Progenitor cell of endocrine pancreas (in vitro differentiated cells): ENCODE results near the gene NHERF1. TPM values are rescaled to one million over a fixed set of nuclear protein-coding genes. Genes with fewer than 3 reads are reported as not detected.

ENCODE experiments used
- DNase-seq: peaks from one replicate; pipeline ENCODE4 v3.0.0; 2021; ENCODE audit warnings: low spot score; ENCODE audit not compliant: unreplicated experiment
- H3K27ac Mint-ChIP-seq: 2 replicates; pipeline ENCODE4 v1.8.0; 2021; ENCODE audit warnings: mild to moderate bottlenecking, moderate library complexity, mixed read lengths
- H3K27me3 Mint-ChIP-seq: 2 replicates; pipeline ENCODE4 v1.8.0; 2021; ENCODE audit warnings: mixed read lengths
- H3K36me3 Mint-ChIP-seq: 2 replicates; pipeline ENCODE4 v1.8.0; 2022; ENCODE audit warnings: mixed read lengths; ENCODE audit not compliant: insufficient read depth
- H3K4me1 Mint-ChIP-seq: 2 replicates; pipeline ENCODE4 v1.8.0; 2021; ENCODE audit warnings: low read depth, mixed read lengths
- H3K4me3 Mint-ChIP-seq: 2 replicates; pipeline ENCODE4 v1.8.0; 2021; ENCODE audit warnings: low read depth, mild to moderate bottlenecking, moderate library complexity, mixed read lengths
- H3K9me3 Mint-ChIP-seq: 2 replicates; pipeline ENCODE4 v1.8.0; 2021; ENCODE audit warnings: low read depth, mixed read lengths
- CTCF ChIP-seq: fragments of 200-600 bp; sonication (generic); IDR thresholded peaks from one replicate; pipeline ENCODE4 v1.5.0; 2021; ENCODE audit warnings: antibody characterized with exemption, mild to moderate bottlenecking; ENCODE audit not compliant: unreplicated experiment
- total RNA-seq: library from RNA; stranded (reverse); gene quantifications from 2 replicates; pipeline ENCODE4 v1.2.1, GENCODE V29; 2021

The NHERF1 gene
- total RNA-seq, 1 donor from 2014 or later: 143 TPM

GRCh38 chr17:74728702-74729075 lies 19.7 kb upstream of the NHERF1 start:
- no peaks in the 10 kb centered on the region for H3K4me1 Mint-ChIP-seq
- no peaks in the 10 kb centered on the region for H3K36me3 Mint-ChIP-seq
- H3K9me3 Mint-ChIP-seq: no peaks in the 10 kb centered on the region
- no peak overlapping the region for H3K27ac Mint-ChIP-seq
- TF ChIP-seq CTCF: no peak
- peaks cover 3% of the 10 kb centered on the region for H3K27me3 Mint-ChIP-seq
- no peak for DNase-seq
- no peak overlapping the region for H3K4me3 Mint-ChIP-seq

DNA sequence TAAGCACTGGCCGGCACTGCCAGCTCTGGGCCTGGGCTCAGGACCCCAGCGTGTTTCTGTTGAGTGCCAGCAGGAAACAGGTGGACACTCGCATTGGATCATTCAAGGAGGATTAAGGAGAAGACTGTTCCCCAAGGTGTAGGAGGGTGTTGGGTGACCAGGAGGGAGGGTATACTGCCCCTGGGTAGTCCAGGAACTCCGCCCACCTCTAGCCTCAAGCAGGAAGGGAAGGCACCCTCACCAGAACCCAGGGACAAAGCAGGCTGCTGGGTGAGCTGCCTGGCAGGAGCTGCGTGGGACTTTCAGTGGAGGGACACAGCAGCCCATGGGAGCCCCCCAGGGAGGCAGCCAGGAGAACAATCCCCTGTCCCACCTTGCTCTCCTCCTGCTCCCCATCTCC lies 19.1 kb upstream of the NHERF1 start:
- TF ChIP-seq CTCF: no peak
- H3K27ac Mint-ChIP-seq: no peak overlapping the region
- peaks cover 3% of the 10 kb centered on the region for H3K27me3 Mint-ChIP-seq
- no peak overlapping the region for H3K4me3 Mint-ChIP-seq
- no peaks in the 10 kb centered on the region for H3K9me3 Mint-ChIP-seq
- H3K4me1 Mint-ChIP-seq: no peaks in the 10 kb centered on the region
- no peaks in the 10 kb centered on the region for H3K36me3 Mint-ChIP-seq
- DNase-seq: no peak

DNA sequence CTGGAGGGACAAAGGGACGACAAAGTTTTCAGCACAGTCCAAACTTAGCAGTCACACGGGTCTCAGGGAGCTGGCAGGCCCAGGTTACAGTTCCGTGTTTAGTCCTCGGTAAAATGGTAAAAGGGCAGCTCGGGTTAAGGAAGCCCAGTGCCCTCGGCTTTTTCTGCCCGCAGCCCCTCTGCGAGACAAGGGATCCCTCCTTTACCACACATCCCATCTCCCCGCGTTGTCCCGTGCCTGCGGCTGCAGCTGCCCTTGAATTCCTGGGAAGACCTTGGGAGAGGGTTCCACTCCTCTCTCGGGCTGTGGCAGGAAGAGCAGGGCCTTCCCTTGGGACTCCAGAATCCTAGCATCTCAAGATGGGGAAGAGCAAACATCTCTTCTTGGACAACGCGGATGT lies 18.6 kb upstream of the NHERF1 start:
- H3K9me3 Mint-ChIP-seq: no peaks in the 10 kb centered on the region
- H3K36me3 Mint-ChIP-seq: no peaks in the 10 kb centered on the region
- no peak overlapping the region for H3K27ac Mint-ChIP-seq
- no peak overlapping the region for H3K4me3 Mint-ChIP-seq
- DNase-seq: no peak
- H3K27me3 Mint-ChIP-seq: peaks cover 3% of the 10 kb centered on the region
- no peak for TF ChIP-seq CTCF
- H3K4me1 Mint-ChIP-seq: no peaks in the 10 kb centered on the region

GRCh38 chr17:74730491-74731346 lies 17.7 kb upstream of the NHERF1 start:
- Mint-ChIP-seq H3K4me3 (no peak overlapping the region), H3K9me3 (no peaks in the 10 kb centered on the region), H3K27me3 (peaks cover 3% of the 10 kb centered on the region), H3K4me1 (no peaks in the 10 kb centered on the region), H3K27ac (no peak overlapping the region), H3K36me3 (no peaks in the 10 kb centered on the region)
- TF ChIP-seq CTCF: no peak
- no peak for DNase-seq

GRCh38 chr17:74731347-74731605 lies 17.2 kb upstream of the NHERF1 start:
- H3K9me3 Mint-ChIP-seq: no peaks in the 10 kb centered on the region
- H3K27me3 Mint-ChIP-seq: peaks cover 5% of the 10 kb centered on the region
- no peaks in the 10 kb centered on the region for H3K36me3 Mint-ChIP-seq
- H3K4me1 Mint-ChIP-seq: peaks cover 2% of the 10 kb centered on the region
- TF ChIP-seq CTCF: no peak
- H3K27ac Mint-ChIP-seq: no peak overlapping the region
- no peak overlapping the region for H3K4me3 Mint-ChIP-seq
- DNase-seq: no peak
